Fibroblast of lung (primary cell): ENCODE data around the gene THAP10. TPM values are rescaled to one million over a fixed set of nuclear protein-coding genes. Genes with fewer than 3 reads are reported as not detected.

ENCODE experiments used
- DNase-seq, 2 donors: peaks; one replicate each; pipeline versions ENCODE4 v3.0.0 to v3.0.0-alpha.2; 2010; ENCODE audit warnings: low read depth in 2 of 2
- H2AFZ ChIP-seq: 2 replicates; pipeline ENCODE4 v1.5.1; 2012; ENCODE audit warnings: low read length, control low read depth, inconsistent platforms
- H3K27ac ChIP-seq: 2 replicates; pipeline ENCODE4 v1.5.1; 2011; ENCODE audit warnings: low read length, control low read depth; ENCODE audit not compliant: insufficient read depth
- H3K27me3 ChIP-seq: 2 replicates; pipeline ENCODE4 v1.5.1; 2011; ENCODE audit warnings: mild to moderate bottlenecking, low read length; ENCODE audit not compliant: control insufficient read depth, insufficient read depth
- H3K36me3 ChIP-seq: 2 replicates; pipeline ENCODE4 v1.5.1; 2011; ENCODE audit warnings: low read length; ENCODE audit not compliant: control insufficient read depth, insufficient read depth
- H3K4me1 ChIP-seq: 2 replicates; pipeline ENCODE4 v1.5.1; 2011; ENCODE audit warnings: low read length; ENCODE audit not compliant: control insufficient read depth, insufficient read depth; ENCODE audit errors: extremely low read depth
- H3K4me2 ChIP-seq: 2 replicates; pipeline ENCODE4 v1.5.1; 2011; ENCODE audit warnings: low read length, control low read depth; ENCODE audit not compliant: insufficient read depth; ENCODE audit errors: extremely low read depth
- H3K4me3 ChIP-seq, 4 experiments: fragments of 200-600 bp in 1 of 4; sonication (generic) in 1 of 4; replicated peaks in 1 of 4; 2 replicates each; pipeline ENCODE4 v1.5.1; 2011 to 2016; ENCODE audit warnings: low read length in 4 of 4, low read depth in 3 of 4, mild to moderate bottlenecking in 3 of 4, control low read depth in 2 of 4, inconsistent platforms in 1 of 4, mixed read lengths in 1 of 4; ENCODE audit not compliant: insufficient read depth in 1 of 4; ENCODE audit errors: control extremely low read depth in 1 of 4
- H3K79me2 ChIP-seq: 2 replicates; pipeline ENCODE4 v1.5.1; 2012; ENCODE audit warnings: mild to moderate bottlenecking, low read length, inconsistent platforms; ENCODE audit not compliant: control insufficient read depth, insufficient read depth
- H3K9ac ChIP-seq: 2 replicates; pipeline ENCODE4 v1.5.1; 2011; ENCODE audit warnings: mild to moderate bottlenecking, low read length, control low read depth; ENCODE audit not compliant: insufficient read depth
- H3K9me3 ChIP-seq: 2 replicates; pipeline ENCODE4 v1.5.1; 2012; ENCODE audit warnings: low read depth, low read length; ENCODE audit not compliant: control insufficient read depth, insufficient read depth
- H4K20me1 ChIP-seq: 2 replicates; pipeline ENCODE4 v1.5.1; 2011; ENCODE audit warnings: low read length; ENCODE audit not compliant: control insufficient read depth, insufficient read depth; ENCODE audit errors: extremely low read depth
- CTCF ChIP-seq, 2 donors: IDR thresholded peaks in 1 of 2; conservative IDR thresholded peaks in 1 of 2; 1 replicate in 1 of 2; 2 replicates in 1 of 2; pipeline ENCODE4 v1.5.1; 2011 to 2012; ENCODE audit warnings: low read length in 2 of 2, control low read depth in 1 of 2, inconsistent platforms in 1 of 2, low read depth in 1 of 2, mild to moderate bottlenecking in 1 of 2
- EZH2 ChIP-seq: IDR thresholded peaks from 2 replicates; pipeline ENCODE4 v1.5.1; 2012; ENCODE audit warnings: low read length, control low read depth, mild to moderate bottlenecking; ENCODE audit errors: missing control alignments
- polyA plus RNA-seq, 2 donors: library from polyadenylated mRNA; depleted of rRNA in 1 of 2; stranded (reverse) in 1 of 2; unstranded in 1 of 2; fragments of >200 nt; gene quantifications; 2 replicates each; pipeline ENCODE4 v1.2.1, GENCODE V29; 2011 to 2012; ENCODE audit warnings: missing spikeins in 1 of 2
- total RNA-seq: library from RNA; depleted of rRNA; stranded (reverse); fragments of >200 nt; gene quantifications from 2 replicates; pipeline ENCODE4 v1.2.1, GENCODE V29; 2014

Gene THAP10
- total and polyA plus RNA-seq, 2 donors (not counting 1 experiment from before 2014, with no cell fraction given): 4.6 to 5.0 TPM

DNA sequence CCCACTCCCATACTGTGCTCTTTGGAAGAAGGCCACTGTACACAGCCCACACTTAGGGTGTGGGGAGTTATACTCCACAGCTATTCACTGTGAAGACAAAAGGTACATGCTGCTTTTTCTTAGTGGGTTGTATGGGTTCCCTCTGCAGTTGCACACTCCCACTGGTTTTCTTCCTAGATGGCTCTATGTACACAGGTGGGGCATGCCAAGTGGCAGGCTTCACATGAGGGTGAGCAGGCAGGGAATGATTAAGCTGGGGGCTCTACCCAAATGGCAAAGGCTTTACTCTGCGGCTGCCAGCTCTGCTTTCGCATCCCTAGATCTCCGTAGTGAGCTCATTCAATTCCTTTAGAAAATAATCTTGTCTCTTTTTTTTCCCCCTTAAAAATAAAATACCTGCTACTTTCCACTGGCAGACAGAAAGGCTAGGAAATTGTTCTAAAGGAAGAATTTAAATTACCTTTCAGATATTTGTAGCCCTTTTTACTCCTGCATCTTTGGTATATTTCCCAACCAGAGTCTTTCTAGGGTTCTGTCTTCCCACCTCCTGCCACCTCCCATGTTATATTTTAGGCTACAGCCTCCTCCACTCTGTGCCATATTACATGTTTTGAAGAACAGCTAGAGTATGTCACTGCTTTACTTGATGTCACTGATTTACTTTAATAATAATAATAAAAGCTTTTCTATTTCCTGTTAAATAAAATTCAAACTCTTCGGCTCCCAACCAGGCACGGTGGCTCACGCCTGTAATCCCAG is 46.5 kb downstream of the THAP10 start:
- Histone ChIP-seq H3K9ac (no peak overlapping the region), H3K79me2 (peaks cover 49% of the 10 kb centered on the region), H3K4me2 (no peak overlapping the region), H3K9me3 (no peaks in the 10 kb centered on the region), H3K4me3 (no peak overlapping the region), H3K27ac (no peak overlapping the region), H3K4me1 (no peaks in the 10 kb centered on the region), H2AFZ (no peak overlapping the region), H3K36me3 (peaks cover 4% of the 10 kb centered on the region), H3K27me3 (no peaks in the 10 kb centered on the region), H4K20me1 (no peaks in the 10 kb centered on the region)
- TF ChIP-seq CTCF (conservative IDR thresholded peaks at IDR 0.05 in 1 of 2, IDR thresholded peaks at IDR 0.05 in 1 of 2; ENCODE audit: low read depth in 1 of 2, low read length in 2 of 2) (no peak), EZH2 (no peak)
- DNase-seq: no peak

GRCh38 chr15:70837476-70837875 is 54.8 kb downstream of the THAP10 start:
- TF ChIP-seq EZH2 (no peak), CTCF (conservative IDR thresholded peaks at IDR 0.05 in 1 of 2, IDR thresholded peaks at IDR 0.05 in 1 of 2; ENCODE audit: low read depth in 1 of 2, low read length in 2 of 2) (no peak)
- no peak overlapping the region for H3K4me2 ChIP-seq
- no peak overlapping the region for H2AFZ ChIP-seq
- no peak for DNase-seq
- H3K27me3 ChIP-seq: no peaks in the 10 kb centered on the region
- peaks cover 13% of the 10 kb centered on the region for H3K4me1 ChIP-seq
- H3K4me3 ChIP-seq: no peak overlapping the region
- no peak overlapping the region for H3K27ac ChIP-seq
- H3K9me3 ChIP-seq: no peaks in the 10 kb centered on the region
- H4K20me1 ChIP-seq: no peaks in the 10 kb centered on the region
- peaks cover 15% of the 10 kb centered on the region for H3K79me2 ChIP-seq
- H3K36me3 ChIP-seq: peaks cover 11% of the 10 kb centered on the region
- no peak overlapping the region for H3K9ac ChIP-seq

DNA sequence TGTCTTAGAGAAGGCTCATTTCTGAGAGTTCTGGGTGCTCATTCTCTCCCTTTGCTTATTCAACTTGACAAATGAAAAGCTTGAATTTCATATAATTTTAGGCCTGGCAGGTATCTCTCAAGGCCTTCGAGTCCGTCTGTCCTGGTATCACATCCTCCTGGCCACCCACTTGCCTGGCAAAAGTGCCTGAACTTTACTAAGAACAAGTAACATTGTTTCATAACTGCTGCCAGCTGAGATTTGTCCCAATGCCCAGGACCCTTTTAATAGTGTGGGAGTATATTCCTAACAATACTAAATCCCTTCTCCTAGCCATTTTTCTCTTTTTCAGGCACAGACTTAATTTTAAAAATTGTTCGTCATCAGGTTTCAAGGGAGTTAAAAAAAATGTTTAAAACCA is 56.4 kb downstream of the THAP10 start:
- TF ChIP-seq EZH2 (no peak), CTCF (conservative IDR thresholded peaks at IDR 0.05 in 1 of 2, IDR thresholded peaks at IDR 0.05 in 1 of 2; ENCODE audit: low read depth in 1 of 2, low read length in 2 of 2) (no peak)
- Histone ChIP-seq H3K9ac (no peak overlapping the region), H3K4me2 (no peak overlapping the region), H3K79me2 (peaks cover 14% of the 10 kb centered on the region), H4K20me1 (no peaks in the 10 kb centered on the region), H2AFZ (no peak overlapping the region), H3K27ac (no peak overlapping the region), H3K4me1 (peaks cover 13% of the 10 kb centered on the region), H3K9me3 (no peaks in the 10 kb centered on the region), H3K27me3 (no peaks in the 10 kb centered on the region), H3K4me3 (no peak overlapping the region), H3K36me3 (peaks cover 13% of the 10 kb centered on the region)
- DNase-seq: no peak
